HG03558 (cell line): ENCODE results near the gene PLXNA2.

Source experiments
- ATAC-seq: cut with Tn5 transposase; IDR thresholded peaks from one replicate; pipeline ENCODE4 v1.9.1; 2021; ENCODE audit warnings: moderate number of reproducible peaks; ENCODE audit not compliant: unreplicated experiment; ENCODE audit errors: extremely low read depth

PLXNA2 gene

DNA sequence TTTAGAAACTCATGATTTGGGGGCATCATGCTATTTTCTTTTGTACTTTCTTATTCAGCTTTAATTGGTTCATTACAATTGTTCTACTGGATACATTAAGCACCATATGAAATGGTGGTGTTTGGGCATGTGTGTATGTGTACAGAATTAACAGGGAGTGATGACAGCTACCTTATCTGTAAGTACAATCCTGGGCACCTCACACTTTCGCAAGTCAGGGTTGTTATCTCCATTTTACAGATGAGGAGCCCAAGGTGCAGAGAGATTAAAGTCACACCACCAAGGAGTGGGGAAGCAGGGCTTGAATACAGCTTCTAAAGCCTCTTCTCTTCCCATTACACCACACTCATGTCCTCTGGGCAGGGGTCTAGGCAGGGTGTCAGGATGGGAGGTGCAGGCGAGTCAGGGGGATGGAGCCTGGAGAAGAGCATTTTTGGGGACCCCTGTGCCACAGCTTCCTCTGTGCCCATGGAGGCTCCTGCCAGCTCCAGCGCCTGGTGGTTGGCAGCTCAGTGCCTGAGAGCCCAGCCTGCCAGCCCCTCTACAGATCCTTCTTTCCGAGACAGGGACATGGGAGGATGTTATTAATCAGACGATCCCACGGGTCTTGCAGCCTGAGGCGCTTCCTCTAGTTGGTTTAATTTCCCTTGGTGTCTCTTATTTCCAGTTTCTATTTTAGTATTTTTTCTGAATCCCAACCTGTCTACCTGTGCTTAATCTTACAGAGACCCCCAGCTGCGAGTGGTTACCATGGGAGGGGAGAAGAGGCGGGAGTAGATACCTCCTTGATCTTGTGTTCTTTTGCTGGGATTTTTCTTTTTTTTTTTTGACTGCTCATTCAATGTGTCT, 207.0 kb downstream of the PLXNA2 start:
- ATAC-seq, result no peak

DNA sequence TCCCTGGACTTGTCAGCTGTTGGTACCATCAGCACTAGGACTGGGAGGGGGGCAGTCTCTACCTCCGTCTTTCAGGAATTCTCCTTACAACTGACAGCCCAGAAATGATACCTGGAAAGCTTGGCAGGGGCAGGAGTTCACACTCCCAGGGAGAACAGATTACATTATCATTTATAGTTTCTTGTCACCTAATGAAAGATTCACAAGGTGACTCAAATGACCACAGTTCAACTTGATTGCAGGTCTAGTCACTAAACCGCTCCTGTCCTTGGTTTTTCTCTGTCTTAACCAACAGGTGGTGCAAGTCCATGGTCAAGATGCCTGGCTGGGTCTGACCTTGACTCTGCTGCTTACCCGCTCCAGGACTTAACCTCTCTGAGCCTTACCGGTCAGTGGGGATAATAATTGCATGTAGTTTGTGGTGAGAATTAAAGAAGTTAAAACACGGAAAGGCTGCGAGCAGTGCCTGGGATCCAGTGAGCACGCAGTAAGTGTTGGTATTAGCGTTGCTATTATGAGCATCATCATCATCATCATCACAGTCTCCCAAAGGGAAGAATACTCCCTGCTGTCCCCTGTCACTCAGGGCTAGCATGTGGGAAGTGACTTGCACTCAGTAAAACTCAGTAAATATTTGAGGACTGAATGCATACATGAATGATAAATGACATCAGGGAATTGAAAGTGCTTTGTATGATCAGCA, 207.9 kb downstream of the PLXNA2 start:
- no peak for ATAC-seq

DNA sequence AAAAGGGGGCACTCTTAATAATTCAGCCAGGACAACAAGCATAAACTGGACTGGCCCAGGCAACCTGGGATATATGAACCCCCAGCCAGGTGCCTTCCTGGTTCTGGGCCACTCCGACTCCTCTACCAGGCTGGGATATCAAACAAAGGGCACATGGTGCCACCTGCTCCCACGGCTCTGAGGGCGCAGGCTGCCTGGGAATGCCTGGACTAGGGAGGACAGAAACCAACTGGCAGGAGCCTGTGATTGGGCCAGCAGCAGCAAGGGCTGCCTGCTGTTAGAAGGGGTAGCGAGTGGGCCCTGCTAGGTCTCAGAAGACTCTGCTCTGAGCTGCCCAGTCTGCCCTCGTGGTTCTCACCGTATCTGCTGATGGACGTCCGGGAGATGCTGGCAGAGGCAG, 210.0 kb downstream of the PLXNA2 start:
- ATAC-seq, result no peak

DNA sequence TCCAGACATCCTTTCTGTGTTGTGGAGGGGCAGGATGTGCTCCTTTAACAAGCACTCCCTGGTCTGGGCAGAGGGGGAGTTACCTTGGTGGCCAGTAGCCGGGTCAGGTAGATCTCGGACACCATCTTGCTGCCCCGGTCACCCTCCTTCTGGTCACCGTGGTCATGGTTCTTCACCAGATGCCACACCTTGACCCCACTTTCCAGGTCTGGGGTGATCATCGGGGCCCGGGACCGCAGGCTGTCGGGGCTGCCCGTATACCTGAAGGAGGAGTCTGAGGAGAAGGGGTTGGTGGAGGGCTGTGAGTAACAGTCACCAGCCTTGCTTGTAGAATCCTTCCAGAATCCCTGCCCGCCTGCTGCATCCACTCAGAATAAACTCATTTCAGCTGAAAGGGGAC, 210.9 kb downstream of the PLXNA2 start:
- no peak for ATAC-seq

DNA sequence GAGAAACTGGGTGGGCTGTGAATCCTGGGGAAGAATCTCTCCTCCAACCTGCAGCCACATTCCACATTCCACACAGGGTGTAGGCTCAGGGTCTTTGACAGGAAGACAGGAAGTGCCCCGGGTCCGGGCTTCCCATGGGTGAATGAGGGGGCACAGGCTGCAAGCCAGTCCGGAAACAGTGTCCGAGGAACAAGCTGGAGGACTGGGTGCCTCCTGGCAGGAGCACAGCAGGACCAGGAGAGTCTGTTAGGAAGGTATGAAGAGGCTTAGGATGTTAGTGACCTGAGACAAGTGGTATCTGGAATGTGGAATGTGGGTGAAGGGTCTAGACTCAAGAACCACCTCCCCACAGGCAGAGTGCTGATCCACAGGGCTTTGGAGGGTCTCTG, 212.3 kb downstream of the PLXNA2 start:
- no peak for ATAC-seq

DNA sequence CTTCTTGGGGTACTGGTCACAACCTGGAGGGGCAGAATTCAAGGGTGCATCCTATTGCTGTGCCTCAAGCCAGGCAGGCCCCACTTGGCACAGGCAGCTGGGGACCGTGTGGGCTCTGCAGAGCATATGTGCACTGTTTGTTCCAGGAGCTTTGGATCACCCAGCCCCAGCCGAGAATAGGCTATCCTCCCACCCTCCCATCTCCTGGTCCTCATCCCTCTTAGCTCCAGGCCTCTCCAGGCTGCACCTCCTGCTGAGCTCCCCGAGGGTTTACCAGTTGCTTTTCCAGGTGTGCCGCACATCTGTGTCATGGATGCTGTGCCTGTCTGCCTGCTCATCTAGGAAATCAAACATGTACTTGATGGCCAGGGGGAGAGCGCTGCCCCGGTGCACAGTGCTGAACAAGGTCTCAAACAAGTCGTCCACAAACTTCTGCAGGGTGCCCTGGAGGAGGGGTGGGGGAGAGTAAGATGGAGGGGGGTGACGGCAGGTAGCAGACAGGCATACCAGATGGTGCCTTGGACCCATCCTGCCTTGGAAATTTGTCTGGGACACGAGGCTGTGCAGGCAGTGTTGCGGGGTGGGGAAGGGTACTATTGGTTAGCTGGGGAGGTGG, 212.8 kb downstream of the PLXNA2 start:
- no peak for ATAC-seq

DNA sequence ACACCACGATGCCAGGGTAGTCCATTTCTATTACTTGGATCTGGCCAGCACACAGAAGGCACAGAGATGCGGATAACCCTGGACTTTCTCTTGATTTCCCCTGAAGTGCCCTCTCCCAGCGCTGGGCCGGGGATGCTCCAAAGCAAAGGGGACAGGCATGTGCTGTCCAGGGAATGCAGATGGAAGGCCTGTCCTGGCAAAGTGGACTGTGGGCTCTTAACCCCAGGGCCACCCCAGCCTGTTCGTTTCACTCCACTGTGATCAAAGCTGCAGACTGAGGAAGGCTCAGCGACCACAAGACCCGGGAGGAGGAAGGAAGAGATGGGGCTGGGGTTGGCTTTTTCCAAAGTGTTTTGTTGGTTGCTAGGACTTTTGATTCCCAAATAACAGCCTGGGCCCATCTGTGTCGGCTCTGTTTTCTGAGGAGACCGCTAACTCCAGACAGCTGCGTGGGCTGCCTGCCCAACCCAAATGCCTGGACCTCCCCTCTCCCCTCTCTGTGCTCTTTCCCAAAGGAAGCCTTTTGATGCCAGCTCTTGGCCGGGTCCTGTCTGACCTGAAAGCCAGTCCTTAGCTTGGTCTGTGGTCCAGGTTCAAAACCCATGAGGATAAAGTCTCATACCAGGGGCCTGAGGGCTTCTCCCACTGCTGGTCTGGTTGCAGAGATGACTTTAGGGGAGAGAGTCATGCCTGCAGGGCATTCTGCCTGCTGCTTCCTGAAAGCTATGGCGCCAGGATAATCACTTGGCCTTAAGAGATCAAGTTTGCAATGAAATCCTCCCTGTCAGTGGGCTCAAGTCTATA, 213.7 kb downstream of the PLXNA2 start:
- no peak for ATAC-seq

DNA sequence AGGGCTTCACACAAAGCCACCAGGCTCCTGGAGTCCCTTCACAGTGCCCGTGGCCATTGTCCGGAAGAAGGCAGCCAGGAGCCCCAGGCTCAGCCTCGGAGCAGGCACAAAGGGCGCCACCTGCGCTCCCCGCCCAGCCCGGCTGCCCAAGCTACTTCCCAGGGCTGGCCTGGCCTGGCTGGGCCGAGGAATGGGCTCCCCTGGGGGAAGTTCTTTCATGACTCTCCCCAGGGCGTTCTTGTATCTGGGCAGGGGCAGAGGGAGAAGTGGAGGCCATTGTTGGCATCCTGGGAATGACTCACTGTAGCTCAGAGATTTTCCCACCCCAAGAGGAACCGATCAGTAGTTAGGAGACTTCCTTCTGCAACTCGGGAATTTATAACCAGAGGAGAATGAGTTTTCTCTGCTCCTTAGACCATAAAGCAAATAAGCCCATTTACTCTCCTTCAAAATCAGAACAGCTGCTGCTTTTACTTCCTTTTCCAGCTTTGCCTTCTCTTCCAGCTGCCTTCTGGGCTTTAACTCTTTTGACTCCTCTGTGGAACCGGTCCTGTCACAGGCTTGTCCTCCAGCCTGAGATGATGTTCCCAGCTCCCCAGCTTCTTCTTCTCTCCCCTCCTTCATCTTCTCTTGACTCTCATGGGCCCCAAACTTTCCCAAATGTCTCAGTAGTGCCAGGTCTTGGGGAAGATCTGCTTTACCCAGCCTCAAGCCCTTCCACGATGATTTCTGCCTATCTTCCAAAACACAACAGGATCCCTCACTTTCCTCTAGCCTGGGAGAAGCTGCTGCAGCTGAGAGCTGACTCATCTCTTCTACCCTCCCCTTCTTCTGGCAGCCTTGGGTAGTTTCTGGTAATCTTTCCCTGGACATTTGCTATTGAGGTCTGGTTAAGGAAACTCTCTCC, 214.6 kb downstream of the PLXNA2 start:
- no peak for ATAC-seq

DNA sequence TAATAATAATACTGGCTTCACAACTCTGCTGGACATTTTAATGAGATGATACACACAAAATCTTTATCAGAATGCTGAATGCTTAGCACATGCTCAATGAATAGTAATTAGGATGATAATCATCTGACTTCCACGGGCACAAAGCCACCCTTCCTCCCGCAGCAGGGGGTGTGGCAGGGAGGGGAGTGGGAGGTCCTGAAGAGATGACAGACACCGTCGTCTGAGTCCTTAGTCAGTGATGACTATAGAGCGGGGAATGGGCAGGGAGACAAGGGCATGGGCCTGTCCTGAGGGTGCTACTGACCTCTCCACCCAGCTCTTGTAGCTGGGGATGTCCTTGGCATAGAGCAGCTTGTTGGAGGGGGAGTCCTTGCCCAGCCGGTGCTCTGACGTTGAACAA, 215.7 kb downstream of the PLXNA2 start:
- no peak for ATAC-seq

DNA sequence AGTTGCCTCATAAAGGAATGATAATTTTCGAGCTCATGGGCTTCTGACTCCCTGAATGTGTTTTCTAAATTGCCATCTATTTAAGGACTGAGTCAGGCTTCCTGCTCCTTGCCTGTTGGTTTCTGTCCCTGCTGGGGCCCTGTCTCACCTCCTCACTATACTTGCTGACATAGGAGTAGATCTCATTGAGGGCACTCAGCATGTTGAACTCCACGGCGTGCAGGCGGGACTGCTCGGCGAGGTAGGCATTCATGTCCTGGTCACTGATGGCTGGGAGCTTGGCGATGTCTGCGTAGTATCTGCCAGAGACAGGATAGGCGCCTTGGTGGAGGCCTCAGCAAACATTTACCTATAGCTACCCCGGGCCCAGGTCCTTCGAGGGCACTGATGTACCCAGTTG, 216.3 kb downstream of the PLXNA2 start:
- ATAC-seq, result no peak

DNA sequence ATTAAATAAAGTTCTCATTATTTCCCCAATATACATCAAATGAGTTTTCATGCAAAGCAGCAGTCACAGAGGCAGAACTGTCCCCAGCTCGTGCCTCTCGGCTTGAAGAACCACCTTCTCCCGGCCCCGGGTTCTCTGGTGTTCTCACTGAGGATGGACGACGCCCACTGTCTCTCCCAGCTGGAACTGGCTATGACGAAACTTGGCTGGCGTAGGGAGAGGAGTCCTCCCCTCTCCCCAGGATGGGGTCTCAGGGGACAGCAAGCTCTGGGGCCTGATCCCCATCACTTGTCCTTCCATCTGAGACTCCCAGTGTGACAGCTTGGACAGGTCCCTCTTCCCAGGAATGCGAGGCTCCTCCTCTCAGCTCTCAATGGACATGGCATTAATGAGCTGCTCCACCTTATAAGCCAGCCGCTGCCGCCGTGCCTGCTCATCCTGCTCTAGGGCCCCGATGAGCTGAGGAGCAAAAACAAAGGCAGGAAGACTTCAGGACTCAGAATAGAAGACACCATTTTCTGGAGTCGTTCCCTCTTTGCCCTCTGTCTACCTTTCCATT, 217.2 kb downstream of the PLXNA2 start:
- no peak for ATAC-seq

DNA sequence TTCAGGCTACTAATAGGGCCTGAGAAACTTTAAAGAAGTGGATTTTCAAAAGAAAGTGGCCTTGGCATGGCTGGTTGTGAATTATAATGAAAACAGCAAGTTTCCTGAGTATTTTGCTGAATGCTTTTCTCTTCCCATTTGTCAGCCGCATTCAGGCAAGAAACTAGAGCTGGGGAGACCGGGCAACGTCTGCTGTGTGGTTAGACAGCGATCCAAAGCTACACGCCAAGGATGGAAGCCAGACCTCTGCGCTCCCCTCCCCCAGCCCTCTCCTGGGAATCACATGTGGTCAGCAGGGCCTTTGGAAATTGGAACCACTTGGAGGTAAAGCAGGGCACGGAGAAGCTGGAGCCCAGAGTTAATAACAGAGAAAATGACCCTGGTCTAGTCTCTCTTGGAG, 219.2 kb downstream of the PLXNA2 start:
- ATAC-seq, result no peak

DNA sequence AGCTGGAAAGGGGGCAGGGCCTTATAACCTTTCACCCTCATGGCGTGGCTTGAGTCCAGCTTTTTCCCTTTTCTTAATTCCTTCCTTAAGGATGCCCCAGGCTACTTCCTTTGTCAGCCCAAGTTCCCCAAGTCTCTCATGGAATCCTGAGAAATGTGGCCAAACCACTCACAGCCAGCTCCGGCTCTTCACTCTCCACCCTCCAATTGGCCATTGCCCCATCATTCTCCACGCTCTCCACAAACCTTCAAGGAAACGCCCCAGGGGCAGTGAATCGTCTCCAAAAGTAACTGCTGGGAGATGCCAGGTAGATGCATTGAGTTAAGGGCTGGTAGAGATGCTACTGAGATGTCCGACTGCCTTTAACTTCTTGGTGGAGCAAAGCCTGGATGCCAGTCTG, 219.8 kb downstream of the PLXNA2 start:
- no peak for ATAC-seq

DNA sequence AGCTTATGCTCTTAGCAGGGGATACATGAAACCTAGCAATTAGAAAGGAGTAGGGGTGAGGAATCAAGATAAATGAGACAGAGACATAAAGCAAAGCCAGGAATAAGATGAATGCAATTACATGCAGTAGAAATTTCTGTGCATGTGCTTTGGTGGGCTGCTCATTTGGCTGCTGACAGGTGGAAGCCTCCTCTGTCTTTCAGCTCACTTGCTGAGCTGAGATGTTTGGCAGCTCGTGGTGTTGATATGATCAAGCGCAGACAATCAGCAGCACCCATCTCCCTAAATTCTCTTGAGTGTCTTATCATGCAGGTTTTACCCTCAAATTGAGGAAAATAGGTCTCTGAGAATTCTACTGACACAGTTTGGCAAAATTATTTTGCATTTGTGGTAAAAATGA, 224.9 kb downstream of the PLXNA2 start:
- ATAC-seq, result no peak

DNA sequence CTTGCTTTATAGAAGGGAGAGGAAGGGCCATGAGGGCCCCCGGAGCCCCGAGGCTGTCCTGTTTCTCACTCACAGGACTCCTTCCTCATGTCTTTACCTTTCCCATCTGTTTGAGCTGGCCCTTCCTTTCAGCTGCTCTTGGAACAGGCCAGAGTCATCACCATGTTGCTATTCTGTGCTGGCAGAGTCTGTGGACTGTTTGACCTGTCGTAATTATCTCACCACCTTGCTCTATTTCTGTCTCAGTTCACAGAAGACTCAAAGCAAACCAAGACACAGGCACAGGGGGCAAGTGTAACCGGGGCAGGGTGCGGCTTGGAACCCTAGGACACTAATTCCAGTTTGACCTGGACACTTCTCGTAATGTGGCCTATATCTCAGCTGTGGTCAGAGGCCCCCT, 228.9 kb downstream of the PLXNA2 start:
- no peak for ATAC-seq

DNA sequence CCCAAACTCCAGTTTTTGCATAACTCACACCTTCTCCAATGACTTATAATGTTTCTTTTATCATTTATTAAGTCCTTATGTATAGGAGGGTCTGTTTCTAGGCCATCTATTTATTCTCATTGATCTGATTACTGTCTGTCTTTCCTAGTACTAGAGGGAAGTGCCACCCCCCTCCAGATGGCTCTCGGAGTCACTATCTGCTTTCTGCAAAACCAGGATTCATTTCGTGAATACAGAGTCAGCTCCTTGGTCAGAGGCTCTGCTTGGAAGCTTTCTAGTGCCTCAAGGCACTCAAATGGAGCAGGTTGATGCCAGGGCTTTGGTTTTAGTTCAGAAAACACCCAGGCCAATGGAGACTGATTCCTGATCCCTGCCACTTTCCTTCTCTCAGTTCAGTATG, 231.0 kb downstream of the PLXNA2 start:
- ATAC-seq, result no peak

DNA sequence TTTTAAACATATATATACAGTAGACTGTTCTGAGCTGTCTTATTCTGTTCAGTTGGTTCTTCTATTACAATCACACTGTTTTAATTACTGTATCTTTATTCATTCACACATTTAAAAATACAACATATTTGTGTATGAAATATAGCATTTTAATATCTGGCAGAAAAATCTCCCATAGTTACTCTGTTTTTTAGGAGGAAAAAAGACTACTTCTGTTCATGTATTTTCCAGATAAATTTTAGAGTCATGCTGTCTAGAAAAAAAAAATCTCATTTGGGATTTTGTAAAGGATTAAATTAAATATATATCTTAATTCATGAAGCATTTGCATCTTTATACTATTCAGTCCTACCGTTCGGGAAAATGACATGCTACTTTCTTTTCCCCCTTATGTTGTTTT, 231.5 kb downstream of the PLXNA2 start:
- no peak for ATAC-seq

DNA sequence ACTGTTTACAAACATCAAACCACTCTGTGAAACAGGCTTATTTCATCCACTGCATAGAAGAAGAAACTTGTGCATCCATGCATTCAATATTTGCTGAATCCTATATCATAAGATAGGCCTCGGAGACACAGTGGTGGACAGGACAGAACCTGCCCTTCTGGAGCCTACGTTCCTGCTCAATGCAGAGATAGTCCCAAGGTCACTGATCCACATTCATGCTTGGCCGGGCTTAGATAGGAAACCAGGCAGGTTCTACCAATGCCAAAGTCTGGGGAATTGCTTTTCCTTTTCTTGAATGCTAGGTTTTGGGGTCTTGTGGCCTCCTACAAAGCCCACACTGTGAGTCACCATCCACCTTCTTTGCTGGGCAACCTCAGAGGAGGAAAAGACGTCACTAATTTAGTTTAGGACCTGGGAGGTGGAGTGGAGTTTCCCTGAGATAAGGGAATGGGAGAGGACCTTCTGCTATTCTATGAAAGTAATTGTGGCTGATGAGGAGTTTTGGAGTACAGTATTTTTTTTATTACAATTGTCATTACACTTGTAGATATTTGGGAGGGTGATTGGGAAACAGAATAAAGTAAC, 233.6 kb downstream of the PLXNA2 start:
- ATAC-seq, result no peak
